Measurements from ENCODE around the gene CSGALNACT2. TPM values are rescaled to one million over a fixed set of nuclear protein-coding genes. Genes with fewer than 3 reads are reported as not detected.
"Not testable (repeated sequence)": the region's sequence is repeated elsewhere in the genome, so short reads cannot be mapped to it uniquely, and the experiment has no call there.

Gene CSGALNACT2
- polyA plus RNA-seq, 2 donors: 2.0 to 3.4 TPM

- Histone ChIP-seq H3K9me3 (ENCODE audit: control insufficient read depth in 2 of 2, insufficient read depth in 1 of 2, low read depth in 1 of 2, low read length in 1 of 2) (no peaks in the 10 kb centered on the region), H3K27ac (ENCODE audit: low read depth in 2 of 2, low read length in 1 of 2) (no peak overlapping the region), H3K4me3 (ENCODE audit: low read depth in 1 of 2, low read length in 2 of 2) (no peak overlapping the region), H3K4me1 (ENCODE audit: control insufficient read depth in 2 of 2, insufficient read depth in 2 of 2, low read length in 1 of 2) (no peaks in the 10 kb centered on the region), H3K36me3 (ENCODE audit: control insufficient read depth in 2 of 2, insufficient read depth in 2 of 2, low read length in 1 of 2) (no peaks in the 10 kb centered on the region), H3K27me3 (ENCODE audit: control insufficient read depth in 1 of 2, insufficient read depth in 2 of 2, low read length in 2 of 2) (no peaks in the 10 kb centered on the region)
- 81 to 85% methylated on average over 10 of the region's 10 CpGs for WGBS, 2 donors
These were observed 79.4 kb downstream of the CSGALNACT2 start for GRCh38 chr10:43217563-43218205.

GRCh38 chr10:43218206-43218950 lies 80.1 kb downstream of the CSGALNACT2 start:
- WGBS, 2 donors: 84 to 86% methylated on average over 18 of the region's 18 CpGs
- Histone ChIP-seq H3K27ac (ENCODE audit: low read depth in 2 of 2, low read length in 1 of 2) (no peak overlapping the region), H3K4me3 (ENCODE audit: low read depth in 1 of 2, low read length in 2 of 2) (no peak overlapping the region), H3K27me3 (ENCODE audit: control insufficient read depth in 1 of 2, insufficient read depth in 2 of 2, low read length in 2 of 2) (no peaks in the 10 kb centered on the region), H3K4me1 (ENCODE audit: control insufficient read depth in 2 of 2, insufficient read depth in 2 of 2, low read length in 1 of 2) (no peaks in the 10 kb centered on the region), H3K36me3 (ENCODE audit: control insufficient read depth in 2 of 2, insufficient read depth in 2 of 2, low read length in 1 of 2) (no peaks in the 10 kb centered on the region), H3K9me3 (ENCODE audit: control insufficient read depth in 2 of 2, insufficient read depth in 1 of 2, low read depth in 1 of 2, low read length in 1 of 2) (no peaks in the 10 kb centered on the region)

- 82 to 85% methylated on average over 18 of the region's 18 CpGs for WGBS, 2 donors
These were observed 80.9 kb downstream of the CSGALNACT2 start for GRCh38 chr10:43218951-43219837.

GRCh38 chr10:43219848-43220247 lies 81.6 kb downstream of the CSGALNACT2 start:
- no peaks in the 10 kb centered on the region for H3K9me3 ChIP-seq (ENCODE audit: control insufficient read depth in 2 of 2, insufficient read depth in 1 of 2, low read depth in 1 of 2, low read length in 1 of 2)
- H3K27ac ChIP-seq (ENCODE audit: low read depth in 2 of 2, low read length in 1 of 2): no peak overlapping the region
- no peaks in the 10 kb centered on the region for H3K36me3 ChIP-seq (ENCODE audit: control insufficient read depth in 2 of 2, insufficient read depth in 2 of 2, low read length in 1 of 2)
- no peaks in the 10 kb centered on the region for H3K27me3 ChIP-seq (ENCODE audit: control insufficient read depth in 1 of 2, insufficient read depth in 2 of 2, low read length in 2 of 2)
- WGBS, 2 donors: 72 to 76% methylated on average over 5 of the region's 5 CpGs
- no peaks in the 10 kb centered on the region for H3K4me1 ChIP-seq (ENCODE audit: control insufficient read depth in 2 of 2, insufficient read depth in 2 of 2, low read length in 1 of 2)
- no peak overlapping the region for H3K4me3 ChIP-seq (ENCODE audit: low read depth in 1 of 2, low read length in 2 of 2)

More at GRCh38 chr10:43218951-43219837, 80.9 kb downstream of the CSGALNACT2 start:
- Histone ChIP-seq H3K27me3 (ENCODE audit: control insufficient read depth in 1 of 2, insufficient read depth in 2 of 2, low read length in 2 of 2) (no peaks in the 10 kb centered on the region), H3K36me3 (ENCODE audit: control insufficient read depth in 2 of 2, insufficient read depth in 2 of 2, low read length in 1 of 2) (no peaks in the 10 kb centered on the region), H3K4me3 (ENCODE audit: low read depth in 1 of 2, low read length in 2 of 2) (no peak overlapping the region), H3K4me1 (ENCODE audit: control insufficient read depth in 2 of 2, insufficient read depth in 2 of 2, low read length in 1 of 2) (no peaks in the 10 kb centered on the region), H3K9me3 (ENCODE audit: control insufficient read depth in 2 of 2, insufficient read depth in 1 of 2, low read depth in 1 of 2, low read length in 1 of 2) (no peaks in the 10 kb centered on the region), H3K27ac (ENCODE audit: low read depth in 2 of 2, low read length in 1 of 2) (no peak overlapping the region)

- not testable (repeated sequence) for H3K4me1 ChIP-seq (ENCODE audit: control insufficient read depth in 2 of 2, insufficient read depth in 2 of 2, low read length in 1 of 2); H3K9me3 ChIP-seq (ENCODE audit: control insufficient read depth in 2 of 2, insufficient read depth in 1 of 2, low read depth in 1 of 2, low read length in 1 of 2); H3K27ac ChIP-seq (ENCODE audit: low read depth in 2 of 2, low read length in 1 of 2); H3K27me3 ChIP-seq (ENCODE audit: control insufficient read depth in 1 of 2, insufficient read depth in 2 of 2, low read length in 2 of 2); H3K36me3 ChIP-seq (ENCODE audit: control insufficient read depth in 2 of 2, insufficient read depth in 2 of 2, low read length in 1 of 2); H3K4me3 ChIP-seq (ENCODE audit: low read depth in 1 of 2, low read length in 2 of 2)
- 73 to 80% methylated on average over 6 of the region's 6 CpGs for WGBS, 2 donors
These were observed 82.0 kb downstream of the CSGALNACT2 start for GRCh38 chr10:43220251-43220650.

GRCh38 chr10:43220657-43221418 lies 82.6 kb downstream of the CSGALNACT2 start:
- H3K27ac ChIP-seq (ENCODE audit: low read depth in 2 of 2, low read length in 1 of 2): no peak overlapping the region
- H3K36me3 ChIP-seq (ENCODE audit: control insufficient read depth in 2 of 2, insufficient read depth in 2 of 2, low read length in 1 of 2): no peaks in the 10 kb centered on the region
- no peaks in the 10 kb centered on the region for H3K27me3 ChIP-seq (ENCODE audit: control insufficient read depth in 1 of 2, insufficient read depth in 2 of 2, low read length in 2 of 2)
- H3K9me3 ChIP-seq (ENCODE audit: control insufficient read depth in 2 of 2, insufficient read depth in 1 of 2, low read depth in 1 of 2, low read length in 1 of 2): no peaks in the 10 kb centered on the region
- 75 to 77% methylated on average over 14 of the region's 14 CpGs for WGBS, 2 donors
- H3K4me3 ChIP-seq (ENCODE audit: low read depth in 1 of 2, low read length in 2 of 2): no peak overlapping the region
- H3K4me1 ChIP-seq (ENCODE audit: control insufficient read depth in 2 of 2, insufficient read depth in 2 of 2, low read length in 1 of 2): no peaks in the 10 kb centered on the region

GRCh38 chr10:43221419-43222209 lies 83.4 kb downstream of the CSGALNACT2 start:
- no peaks in the 10 kb centered on the region for H3K4me1 ChIP-seq (ENCODE audit: control insufficient read depth in 2 of 2, insufficient read depth in 2 of 2, low read length in 1 of 2)
- H3K36me3 ChIP-seq (ENCODE audit: control insufficient read depth in 2 of 2, insufficient read depth in 2 of 2, low read length in 1 of 2): no peaks in the 10 kb centered on the region
- WGBS, 2 donors: 78 to 80% methylated on average over 19 of the region's 19 CpGs
- H3K9me3 ChIP-seq (ENCODE audit: control insufficient read depth in 2 of 2, insufficient read depth in 1 of 2, low read depth in 1 of 2, low read length in 1 of 2): no peaks in the 10 kb centered on the region
- no peaks in the 10 kb centered on the region for H3K27me3 ChIP-seq (ENCODE audit: control insufficient read depth in 1 of 2, insufficient read depth in 2 of 2, low read length in 2 of 2)
- no peak overlapping the region for H3K27ac ChIP-seq (ENCODE audit: low read depth in 2 of 2, low read length in 1 of 2)
- no peak overlapping the region for H3K4me3 ChIP-seq (ENCODE audit: low read depth in 1 of 2, low read length in 2 of 2)

- 82 to 89% methylated on average over 4 of the region's 4 CpGs for WGBS, 2 donors
- no peak overlapping the region for H3K4me3 ChIP-seq (ENCODE audit: low read depth in 1 of 2, low read length in 2 of 2)
- H3K27me3 ChIP-seq (ENCODE audit: control insufficient read depth in 1 of 2, insufficient read depth in 2 of 2, low read length in 2 of 2): no peaks in the 10 kb centered on the region
- no peaks in the 10 kb centered on the region for H3K36me3 ChIP-seq (ENCODE audit: control insufficient read depth in 2 of 2, insufficient read depth in 2 of 2, low read length in 1 of 2)
- H3K9me3 ChIP-seq (ENCODE audit: control insufficient read depth in 2 of 2, insufficient read depth in 1 of 2, low read depth in 1 of 2, low read length in 1 of 2): no peaks in the 10 kb centered on the region
- H3K4me1 ChIP-seq (ENCODE audit: control insufficient read depth in 2 of 2, insufficient read depth in 2 of 2, low read length in 1 of 2): no peaks in the 10 kb centered on the region
- H3K27ac ChIP-seq (ENCODE audit: low read depth in 2 of 2, low read length in 1 of 2): no peak overlapping the region
These were observed 84.0 kb downstream of the CSGALNACT2 start for GRCh38 chr10:43222210-43222720.
